HG02973 (cell line): ENCODE results near the gene TBX15.

Experiments used
- ATAC-seq: cut with Tn5 transposase; IDR thresholded peaks from one replicate; pipeline ENCODE4 v1.9.1; 2021; ENCODE audit warnings: moderate library complexity; ENCODE audit not compliant: unreplicated experiment

TBX15 gene

DNA sequence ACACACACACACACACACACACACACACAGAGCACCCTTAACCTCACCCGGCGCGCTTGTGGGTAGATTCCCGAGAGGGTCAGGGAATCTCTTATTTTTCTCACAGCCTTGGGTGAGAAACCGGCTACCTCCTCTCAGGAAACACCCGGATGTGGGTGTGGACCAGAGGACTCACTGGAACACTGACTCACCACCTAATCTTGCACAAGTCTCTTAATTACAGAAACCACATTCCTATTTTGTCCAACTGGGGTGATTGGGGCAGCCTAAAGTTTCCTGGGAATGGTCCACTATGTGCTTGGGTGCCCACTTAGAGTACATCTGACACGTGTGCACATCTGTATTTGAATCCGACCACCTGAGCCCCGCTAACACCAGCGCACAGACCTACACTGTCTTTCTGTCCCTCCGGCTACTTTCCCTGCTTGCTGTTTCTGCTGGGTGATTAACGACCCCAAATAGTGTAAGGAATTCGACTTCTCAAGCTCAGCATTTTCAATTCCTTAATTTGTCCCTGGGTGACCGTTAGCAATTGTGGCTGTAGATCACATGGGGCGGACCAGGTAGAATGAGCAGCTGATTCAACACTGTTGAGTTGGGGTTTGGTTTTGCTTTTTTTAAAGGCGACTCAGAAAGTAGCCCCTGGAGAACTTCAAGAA is 14.0 kb upstream of the TBX15 start:
- no peak for ATAC-seq

DNA sequence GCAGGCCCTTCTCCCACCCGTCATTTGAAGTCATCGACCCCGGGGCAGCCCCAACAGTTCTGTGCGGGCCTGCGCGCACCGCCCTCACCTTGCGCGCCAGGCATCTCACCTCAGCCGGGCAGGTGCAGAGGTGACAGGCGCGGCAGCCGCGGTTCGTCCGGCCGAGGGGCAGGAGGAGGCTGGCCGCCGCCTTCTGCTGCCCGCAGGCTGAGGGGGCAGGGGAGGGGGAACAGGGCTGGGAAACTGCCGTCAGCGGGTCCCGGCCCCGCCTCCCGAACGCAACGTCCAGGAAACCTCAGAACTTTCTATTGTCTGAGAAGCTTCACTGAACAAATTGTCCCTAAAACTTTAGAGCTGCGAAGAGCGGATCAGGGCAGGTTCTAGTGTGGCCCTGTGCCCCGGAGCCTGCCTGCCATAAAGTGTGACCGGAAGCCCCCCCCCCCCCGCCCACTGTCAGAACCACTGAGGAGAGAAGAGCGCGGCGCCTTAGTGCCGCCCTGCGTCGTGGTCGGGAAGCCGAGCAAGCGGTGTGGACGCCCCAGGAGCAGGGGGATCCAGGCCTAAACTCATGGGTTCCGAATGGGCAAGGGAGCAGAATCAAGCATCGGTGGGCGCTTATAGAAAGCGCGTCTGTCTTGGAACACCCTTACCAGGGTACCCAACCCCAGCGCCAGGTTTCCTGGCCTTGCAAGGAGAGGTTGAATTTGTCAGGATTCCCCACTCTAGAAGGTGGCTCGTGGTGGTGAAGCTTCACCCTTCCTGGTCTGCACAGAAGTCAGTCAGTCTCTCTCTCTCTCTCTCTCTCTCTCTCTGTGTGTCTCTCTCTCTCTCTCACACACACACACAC is 13.3 kb upstream of the TBX15 start:
- ATAC-seq, result no peak

DNA sequence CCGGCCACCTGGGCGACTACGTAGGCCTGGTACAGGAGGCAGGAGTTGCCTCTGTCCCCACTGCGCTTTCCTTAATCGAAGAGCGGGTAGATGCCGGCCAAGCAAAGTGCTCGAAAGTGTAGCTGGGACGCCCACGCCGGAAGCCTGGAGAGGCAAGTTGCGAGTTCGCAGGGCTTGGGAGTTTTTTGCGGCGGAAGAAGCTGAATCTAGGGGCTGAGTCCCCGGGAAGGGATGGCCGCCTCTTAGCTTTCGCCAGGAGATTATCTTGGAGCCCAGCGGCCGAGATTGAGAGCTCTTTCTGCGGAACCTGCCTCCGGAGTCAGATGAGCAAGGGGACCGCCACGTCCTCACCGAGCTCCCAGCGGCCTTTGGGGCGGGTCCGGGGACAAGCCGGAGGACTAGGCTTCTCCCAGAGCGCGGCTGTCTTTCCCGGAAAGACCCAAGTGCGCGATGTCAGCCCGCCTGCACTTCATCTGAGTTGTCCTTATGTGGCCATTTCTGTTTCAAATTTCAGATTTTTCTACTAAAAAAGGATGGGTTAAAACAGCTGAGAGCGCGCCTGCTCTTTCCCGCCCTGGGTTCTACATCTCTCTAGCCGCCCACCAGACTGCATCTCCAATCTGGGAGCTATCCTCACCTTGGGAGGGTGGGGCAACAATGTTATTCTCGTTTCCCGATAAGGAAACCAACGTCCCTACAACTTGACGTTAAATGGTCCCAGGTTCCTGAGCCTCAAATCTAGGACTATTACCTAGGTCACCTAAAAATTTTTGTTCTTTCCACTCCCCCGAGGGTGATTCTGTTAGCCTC is 12.4 kb upstream of the TBX15 start:
- ATAC-seq, result no peak

DNA sequence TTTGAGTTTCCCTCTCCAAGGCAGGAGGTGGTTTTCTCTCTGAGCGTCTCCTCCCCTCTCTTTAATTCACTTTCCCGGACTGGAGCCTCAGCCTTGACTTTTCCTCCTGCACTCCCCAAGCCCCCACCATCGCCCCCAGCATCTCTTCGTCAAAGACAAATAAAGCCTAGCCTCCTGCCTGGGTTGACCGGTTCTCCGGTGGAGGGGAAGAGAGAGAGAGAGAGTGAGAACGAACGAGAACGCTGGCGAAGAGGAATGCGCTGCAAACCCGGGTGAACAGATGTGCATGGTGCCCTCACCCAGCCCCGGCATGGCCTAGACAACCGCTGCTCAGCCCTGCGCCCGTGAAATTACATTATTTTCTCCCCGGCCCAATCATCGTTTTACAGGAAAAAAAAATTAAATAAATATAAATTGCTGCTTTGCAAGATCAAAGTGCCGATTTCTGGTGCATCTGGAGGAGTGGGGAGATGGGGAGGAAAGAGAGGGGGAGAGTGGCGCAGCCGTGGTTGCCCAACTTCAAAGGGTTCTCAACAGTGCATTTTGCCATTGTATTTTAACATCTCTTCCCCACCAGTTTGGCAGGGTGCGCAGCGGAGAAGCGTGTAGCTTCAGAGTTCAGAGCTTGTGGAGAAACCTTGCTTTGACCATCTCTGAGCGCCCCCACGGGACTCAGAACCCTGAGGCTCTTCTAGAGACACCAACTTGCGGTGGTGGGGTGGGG is 11.4 kb upstream of the TBX15 start:
- ATAC-seq, result no peak

DNA sequence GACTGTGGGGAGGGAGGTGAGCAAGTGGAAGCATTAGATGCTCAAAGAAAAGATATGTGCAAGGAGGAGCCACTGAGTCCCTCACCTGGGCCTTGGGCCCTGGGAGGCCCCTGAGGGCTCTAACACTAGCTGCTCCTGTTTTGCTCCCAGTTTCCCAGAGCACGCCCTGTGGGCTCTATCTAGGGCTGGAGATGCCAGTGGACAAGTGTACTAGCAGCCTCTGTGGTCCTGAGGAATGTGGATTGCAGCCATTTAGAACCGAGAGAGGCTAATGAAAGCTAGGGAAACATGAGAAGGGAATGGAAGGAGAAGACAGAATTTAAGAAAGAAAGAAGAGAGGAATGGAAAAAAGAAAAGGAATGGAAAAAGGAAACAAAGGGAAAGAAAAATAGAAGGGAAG is 10.0 kb upstream of the TBX15 start:
- no peak for ATAC-seq

DNA sequence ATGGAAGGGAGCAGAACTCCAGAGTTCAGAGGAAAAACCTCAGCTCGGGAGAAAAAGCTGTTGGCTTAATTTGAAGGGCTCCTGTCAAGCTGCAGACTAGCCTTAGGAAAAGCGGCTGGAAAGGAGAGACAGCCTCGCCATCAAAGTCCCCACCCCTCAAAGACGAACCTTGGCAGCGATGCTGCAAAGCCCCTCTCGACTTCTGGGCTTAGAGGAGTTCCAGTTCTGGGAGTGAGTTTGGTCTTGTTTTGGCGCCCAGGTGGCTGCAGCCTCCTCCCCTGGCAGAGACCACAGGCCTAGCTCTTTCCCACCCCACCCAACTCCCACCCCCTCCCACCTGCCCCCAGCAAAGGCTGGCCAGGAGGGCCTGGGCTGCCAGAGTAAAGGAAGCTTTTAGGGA is 9.1 kb upstream of the TBX15 start:
- ATAC-seq, result no peak

DNA sequence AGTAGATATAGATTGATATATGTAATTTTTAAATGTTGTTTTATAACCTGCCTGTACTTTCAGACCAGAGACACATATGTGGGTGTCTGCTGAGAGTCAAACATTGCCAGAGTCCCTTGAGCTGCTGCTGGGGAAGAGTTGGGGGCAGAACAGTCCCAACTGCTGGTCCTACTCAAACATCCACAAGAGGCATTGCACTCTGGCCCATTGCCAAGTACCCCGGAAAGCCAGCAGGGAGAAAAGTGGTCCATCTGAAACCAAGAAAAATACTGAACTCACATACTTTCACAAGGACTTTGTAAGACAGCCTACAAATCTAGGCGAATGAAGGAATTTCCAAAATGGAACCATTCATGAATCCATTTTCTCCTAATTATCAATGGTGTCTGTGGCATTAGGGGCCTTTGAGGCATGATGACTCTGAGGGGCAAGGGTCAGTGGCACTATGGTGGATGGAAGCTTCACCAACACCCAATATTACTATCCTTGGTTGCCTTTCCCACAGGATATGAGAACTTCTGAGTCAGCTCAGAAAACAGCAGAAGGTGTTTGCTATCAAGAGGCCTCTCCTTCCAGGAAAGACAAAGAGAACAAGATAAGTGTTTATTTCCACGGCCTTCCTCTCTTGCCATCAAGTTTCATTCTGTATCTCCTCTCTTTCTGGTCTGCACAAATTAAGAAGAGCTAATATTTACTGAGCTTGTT is 7.3 kb upstream of the TBX15 start:
- no peak for ATAC-seq

DNA sequence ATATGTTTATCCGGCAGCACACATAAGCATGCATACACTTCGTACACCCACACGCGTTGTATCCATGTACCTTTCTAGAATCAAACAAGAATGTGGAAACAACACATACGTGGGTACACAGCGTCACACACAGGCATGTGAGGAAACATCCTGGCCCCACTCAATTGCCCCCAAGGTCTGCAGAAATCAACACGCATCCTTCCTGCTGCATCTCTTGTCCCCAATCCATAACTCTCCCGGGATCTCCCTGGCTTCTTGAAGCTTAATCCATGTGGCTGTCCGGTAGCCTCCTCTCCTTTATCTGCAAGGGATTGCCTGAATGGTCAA is 5.5 kb upstream of the TBX15 start:
- no peak for ATAC-seq

DNA sequence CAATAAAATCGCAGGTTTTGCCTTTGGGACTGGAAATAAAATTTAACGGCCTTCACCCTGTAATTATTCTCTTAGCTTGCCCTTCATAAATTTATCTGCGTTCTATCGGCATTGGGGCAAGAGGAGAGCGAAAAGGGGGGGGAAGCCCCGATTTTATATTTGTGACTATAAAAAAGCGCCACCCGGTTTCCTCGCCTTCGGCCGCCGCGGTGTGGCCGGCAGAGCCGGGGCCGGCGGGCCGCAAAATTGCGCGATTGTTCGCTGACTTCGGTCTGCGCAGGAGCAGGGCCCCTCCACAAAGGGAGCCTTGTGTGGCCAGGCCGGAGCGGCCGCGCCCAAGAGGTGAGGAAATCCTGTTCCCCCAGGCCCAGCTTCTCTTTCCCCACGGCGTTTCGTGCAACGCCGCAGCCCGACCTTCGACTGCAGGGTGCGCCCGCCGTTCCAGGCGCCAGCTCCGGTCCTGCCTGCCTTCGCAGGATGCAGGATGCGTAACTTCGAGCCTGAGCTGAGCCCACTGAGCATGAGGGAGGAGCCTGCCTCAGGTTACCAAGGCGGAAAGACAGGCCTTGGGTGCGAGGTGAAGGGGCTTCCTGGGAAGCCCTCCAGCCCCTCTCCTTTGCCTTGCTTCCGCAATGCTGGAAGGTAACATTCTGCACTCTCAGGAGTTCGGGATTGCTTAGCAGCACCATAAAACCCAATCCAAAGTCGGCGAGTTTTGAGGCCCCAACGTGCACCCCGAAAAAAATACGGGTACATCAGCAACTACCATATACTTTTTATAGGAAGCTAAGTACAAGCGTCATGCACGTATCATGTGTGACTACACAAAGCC is 4.9 kb upstream of the TBX15 start:
- no peak for ATAC-seq

DNA sequence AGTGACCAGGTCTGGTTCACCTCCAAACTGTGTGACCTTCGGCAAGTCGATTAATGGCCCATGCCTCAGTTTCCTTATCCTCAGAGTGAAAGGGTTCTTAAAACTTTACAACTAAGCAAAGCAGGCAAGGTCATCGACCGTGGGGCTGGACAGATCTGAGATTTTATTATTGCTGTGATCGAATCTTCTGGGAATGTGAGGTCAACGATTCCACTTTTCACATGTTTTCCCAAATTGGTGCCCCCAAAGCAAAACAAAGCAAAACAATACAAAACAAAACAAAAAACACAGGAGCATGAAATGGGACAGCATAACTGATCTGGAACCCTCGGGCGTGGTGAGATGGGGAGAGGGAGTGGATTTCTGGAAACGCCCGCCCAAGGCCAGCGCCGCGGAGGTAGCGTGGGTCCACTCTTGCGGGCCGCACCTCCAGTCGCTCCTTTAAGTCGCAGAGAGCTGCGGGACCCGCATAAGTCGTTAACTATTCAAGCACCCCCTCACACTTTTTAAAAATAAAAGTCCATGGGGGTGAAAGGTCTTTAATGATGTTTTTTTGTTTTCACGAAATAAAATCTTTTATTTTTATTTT is 4.2 kb upstream of the TBX15 start:
- ATAC-seq, result no peak

DNA sequence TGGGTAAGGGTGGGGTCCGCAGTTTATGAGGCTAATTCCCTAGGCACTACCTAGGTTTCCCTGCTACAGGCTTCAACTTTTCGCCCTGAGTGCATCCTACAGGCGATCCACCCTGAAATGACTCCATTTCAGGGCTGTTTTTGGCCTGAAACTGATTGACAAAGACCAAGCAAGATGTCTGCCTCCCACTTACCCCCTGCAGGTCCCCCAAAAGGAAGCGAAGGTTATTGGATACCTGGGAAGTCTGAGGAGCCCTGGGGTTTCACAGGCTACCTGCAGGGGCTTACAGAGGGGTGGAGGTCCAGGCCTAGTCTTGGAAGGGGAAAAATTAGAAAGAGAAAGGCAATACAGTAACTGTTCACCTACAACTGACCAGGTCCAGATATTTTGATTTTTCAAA is 3.3 kb upstream of the TBX15 start:
- no peak for ATAC-seq

DNA sequence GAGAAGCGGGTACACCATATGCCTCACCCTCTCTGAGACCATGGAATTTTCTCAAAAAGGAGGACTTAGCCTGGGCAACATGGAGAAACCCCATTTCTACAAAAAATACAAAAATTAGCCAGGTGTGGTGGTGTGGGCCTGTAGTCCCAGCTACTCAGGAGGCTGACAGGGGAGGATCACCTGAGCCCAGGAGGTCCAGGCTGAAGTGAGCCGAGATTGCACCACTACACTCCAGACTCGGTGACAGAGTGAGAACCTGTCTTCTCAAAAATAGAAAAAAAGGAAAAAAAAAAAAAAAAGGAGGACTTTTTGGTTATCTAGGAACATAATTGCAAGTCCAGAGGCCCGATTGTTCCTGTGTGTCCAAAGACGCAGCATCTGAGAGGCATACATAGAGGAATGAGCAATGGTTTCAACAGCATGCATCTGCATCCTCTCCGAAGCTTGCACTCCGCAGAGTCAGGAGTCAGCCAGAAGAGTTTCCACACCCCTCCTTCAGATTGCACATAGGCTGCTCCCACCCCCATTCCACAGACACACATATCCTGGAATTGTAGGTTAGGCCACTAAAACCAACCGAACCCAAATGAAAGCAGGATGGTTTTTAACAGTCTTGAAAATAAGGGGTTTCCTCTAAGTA is 2.5 kb upstream of the TBX15 start:
- no peak for ATAC-seq

DNA sequence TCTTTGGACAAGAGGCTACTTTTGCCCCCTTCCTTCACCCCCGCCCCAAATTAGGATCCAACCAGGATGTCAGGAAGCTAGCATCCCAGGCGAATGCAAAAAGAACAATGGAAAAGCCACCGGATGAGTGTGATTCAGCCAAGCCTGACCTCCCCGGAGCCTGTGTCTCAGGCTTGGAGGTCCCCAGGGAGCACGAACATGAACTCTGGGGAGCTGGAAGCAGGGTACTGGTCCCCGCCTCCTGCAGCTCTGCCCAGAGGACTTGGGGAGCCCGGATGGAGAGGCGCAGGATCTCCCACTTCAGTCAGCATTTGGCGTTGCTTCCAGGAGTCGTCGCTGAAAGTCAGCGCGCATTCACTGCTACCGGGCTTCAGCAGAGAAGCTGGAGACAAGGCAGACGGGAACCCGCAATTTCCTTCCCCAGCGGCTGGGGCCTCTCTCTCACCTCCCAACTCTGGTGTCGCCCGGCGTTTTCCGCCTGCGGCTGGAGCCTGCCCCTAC is 1.8 kb upstream of the TBX15 start:
- ATAC-seq, result no peak

DNA sequence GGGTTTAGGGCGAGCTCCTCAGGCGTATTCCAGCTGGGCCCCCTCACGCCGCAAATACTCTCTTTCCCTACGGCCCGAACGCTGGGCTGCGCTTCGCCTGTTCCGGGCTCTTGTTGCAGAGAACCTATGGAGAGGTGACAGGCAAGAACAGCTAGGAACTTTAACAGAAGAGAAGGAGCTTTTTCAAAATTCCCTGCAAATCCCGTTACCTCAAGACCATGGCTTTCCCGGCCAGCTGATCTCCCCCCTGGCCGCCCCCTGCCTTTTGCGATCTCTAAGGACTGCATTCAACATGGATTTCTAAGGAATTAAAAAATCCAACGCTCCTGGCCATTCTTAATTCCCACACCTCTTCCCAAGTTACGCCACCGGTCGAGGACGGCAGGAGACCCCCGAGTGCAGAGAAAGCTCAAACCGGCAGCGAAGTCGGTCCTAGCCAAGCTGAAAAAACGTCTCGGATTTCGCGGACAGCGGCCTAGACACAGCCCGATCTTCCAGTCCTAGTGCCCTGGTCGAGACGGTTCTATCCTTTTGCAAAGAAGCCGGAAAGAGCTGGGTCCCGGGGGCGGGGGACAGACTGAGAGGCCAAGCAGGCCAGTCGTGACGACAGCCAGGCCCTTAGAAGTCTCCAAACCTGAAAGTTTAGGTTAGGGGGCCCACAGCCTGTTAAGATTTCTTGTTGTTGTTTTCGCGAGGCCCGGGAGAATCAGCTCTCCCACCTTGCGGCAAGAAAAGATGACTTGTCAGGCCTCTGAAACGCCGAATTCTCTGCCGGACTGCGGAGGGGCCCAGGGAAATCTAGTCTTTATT is 1.1 kb upstream of the TBX15 start:
- no peak for ATAC-seq

DNA sequence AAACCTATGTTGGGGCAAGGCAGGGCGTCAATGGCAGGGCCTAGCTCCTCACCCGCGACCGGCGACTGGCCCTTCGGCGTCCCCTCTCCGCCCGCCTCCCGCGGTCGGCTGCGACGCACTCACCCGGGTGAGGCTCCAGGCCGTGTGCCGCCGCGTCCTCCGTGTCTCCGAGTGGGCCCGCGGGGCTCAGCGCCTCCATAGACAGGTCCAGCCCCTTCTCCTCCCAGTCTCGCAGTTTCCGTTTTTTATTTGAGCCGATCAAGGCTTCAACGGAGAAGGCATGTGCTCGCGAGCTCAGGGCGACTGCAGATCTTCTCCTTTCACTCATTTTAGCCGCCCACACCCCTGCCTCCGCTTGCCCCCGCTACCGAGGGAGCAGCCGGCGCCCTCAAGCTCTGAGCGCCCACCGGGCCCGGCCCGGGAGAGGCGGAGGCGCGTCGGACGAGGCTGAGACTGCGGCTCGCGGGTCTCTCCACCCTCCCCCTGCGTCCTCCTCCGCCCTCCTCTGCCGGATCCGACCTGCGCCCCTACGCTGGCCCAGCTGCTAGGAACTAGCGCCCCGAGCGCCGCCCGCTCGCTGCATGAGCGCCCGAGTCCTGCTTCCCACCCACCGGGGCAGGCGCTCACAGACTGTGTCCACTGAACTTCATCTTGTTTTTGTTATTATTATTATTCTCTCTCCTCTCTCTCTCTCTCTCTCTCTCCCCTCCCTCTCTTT is 516 bp downstream of the TBX15 start:
- no peak for ATAC-seq

DNA sequence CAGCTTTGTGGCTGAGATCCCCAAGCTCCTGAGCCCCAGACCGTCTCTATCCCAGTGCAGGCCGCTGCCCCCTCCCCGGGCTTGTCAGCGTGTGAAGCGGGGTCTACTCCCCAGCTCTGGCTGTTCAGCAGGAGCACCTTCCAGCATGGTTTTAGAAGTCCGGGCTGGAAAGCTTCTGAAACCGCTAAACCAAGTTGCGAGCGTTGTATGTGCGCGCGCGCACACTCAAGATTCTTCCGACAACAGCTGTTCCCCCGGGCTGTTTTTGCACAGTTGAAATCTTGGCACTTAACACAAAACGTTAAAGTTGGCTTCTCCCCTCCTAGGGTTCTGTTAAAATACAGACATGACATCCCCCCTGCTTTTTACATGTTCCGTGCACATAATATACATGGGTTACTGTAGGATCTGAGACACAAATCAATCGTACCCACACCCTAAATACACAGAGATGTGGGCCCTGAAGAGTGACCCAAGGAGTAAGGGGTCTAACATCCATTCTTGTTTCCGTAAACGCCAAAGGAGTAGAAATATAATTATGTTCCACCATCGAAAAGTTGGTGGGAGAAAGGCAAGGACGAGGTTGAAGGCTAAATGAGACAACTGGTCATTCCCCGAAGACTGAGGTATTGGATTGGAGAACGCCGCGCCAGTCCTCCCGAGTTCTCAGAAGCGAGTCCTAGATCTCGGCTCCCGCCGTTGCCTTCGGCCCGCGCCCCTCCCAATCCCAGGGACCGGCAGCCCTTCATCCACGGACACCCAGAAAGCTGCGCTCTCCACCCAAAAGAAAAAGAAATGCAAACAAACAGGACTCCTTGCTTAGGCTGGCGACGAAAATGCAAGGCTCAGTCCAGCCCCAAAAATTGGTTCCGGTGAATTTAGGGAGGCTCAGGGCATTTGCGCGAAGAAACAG is 1.3 kb downstream of the TBX15 start:
- no peak for ATAC-seq
